HG03354 (cell line): Measurements from ENCODE around the gene HLA-DQB2.
"Not testable (repeated sequence)": the region's sequence is repeated elsewhere in the genome, so short reads cannot be mapped to it uniquely, and the experiment has no call there.

Source experiments
- ATAC-seq: cut with Tn5 transposase; IDR thresholded peaks from one replicate; pipeline ENCODE4 v1.9.1; 2021; ENCODE audit warnings: mild to moderate bottlenecking; ENCODE audit not compliant: unreplicated experiment, poor library complexity, severe bottlenecking

HLA-DQB2 gene

DNA sequence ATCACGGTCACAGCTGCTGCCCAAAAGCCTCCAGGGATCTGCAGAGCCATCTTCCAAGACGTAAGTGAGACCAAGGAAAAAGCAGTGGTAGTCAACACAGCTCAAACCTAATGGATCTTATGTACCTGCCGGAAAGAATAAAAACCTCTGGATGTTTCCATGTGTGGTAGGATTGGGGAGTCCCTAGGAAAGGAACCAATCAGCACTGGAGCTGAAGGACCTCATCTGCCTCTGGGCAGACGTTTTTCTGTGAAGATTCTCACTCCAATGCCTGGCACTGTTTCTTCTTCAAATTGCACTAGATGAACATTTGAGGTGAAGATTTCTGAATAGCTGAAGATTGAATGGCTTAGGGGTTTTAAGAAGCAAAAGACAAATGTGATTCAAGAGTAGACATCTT is at the start of gene HLA-DQB2:
TSS of gene HLA-DQB2 (minus strand) at position 112 of the 400 bp plus-strand sequence. CDS start at position 50, 62 bp downstream.
- ATAC-seq = no peak

GRCh38 chr6:32809171-32809570 is 45.8 kb upstream of the HLA-DQB2 start:
- no peak for ATAC-seq

- ATAC-seq = no peak
Measured at GRCh38 chr6:32807020-32807580, 43.8 kb upstream of the HLA-DQB2 start.

- not testable (repeated sequence) for ATAC-seq
Measured at GRCh38 chr6:32805404-32805803, 42.1 kb upstream of the HLA-DQB2 start.

- no peak for ATAC-seq
Measured at GRCh38 chr6:32803416-32803815, 40.1 kb upstream of the HLA-DQB2 start.

- no peak for ATAC-seq
Measured at GRCh38 chr6:32799740-32800139, 36.4 kb upstream of the HLA-DQB2 start.

- ATAC-seq = no peak
Measured at GRCh38 chr6:32799168-32799567, 35.8 kb upstream of the HLA-DQB2 start.

- ATAC-seq = no peak
Measured at GRCh38 chr6:32796848-32797776, 33.8 kb upstream of the HLA-DQB2 start.

DNA sequence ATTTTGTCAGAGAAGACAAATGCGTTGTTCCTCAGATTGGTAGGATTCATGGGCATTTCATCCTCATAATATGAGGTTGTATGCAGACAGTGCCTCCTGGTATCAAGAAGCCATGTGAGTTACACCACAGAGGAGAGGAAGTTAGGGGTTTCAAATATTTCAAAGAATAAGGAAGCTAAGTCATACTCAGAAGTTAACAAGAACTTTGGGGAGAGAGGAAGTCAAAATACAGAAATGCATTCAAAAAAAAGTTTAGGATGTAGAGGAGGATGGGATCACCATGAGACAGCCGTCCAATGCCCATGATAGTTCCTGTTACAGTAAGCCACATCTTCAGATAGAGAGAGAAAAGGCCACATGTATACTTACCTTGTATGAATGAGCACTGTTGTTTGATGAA is 31.2 kb upstream of the HLA-DQB2 start:
- no peak for ATAC-seq

- ATAC-seq = no peak
Measured at GRCh38 chr6:32792901-32793435, 29.6 kb upstream of the HLA-DQB2 start.

GRCh38 chr6:32790306-32790705 is 27.0 kb upstream of the HLA-DQB2 start:
- no peak for ATAC-seq

- no peak for ATAC-seq
Measured at GRCh38 chr6:32785781-32786533, 22.6 kb upstream of the HLA-DQB2 start.

- not testable (repeated sequence) for ATAC-seq
Measured at GRCh38 chr6:32782923-32783322, 19.6 kb upstream of the HLA-DQB2 start.

DNA sequence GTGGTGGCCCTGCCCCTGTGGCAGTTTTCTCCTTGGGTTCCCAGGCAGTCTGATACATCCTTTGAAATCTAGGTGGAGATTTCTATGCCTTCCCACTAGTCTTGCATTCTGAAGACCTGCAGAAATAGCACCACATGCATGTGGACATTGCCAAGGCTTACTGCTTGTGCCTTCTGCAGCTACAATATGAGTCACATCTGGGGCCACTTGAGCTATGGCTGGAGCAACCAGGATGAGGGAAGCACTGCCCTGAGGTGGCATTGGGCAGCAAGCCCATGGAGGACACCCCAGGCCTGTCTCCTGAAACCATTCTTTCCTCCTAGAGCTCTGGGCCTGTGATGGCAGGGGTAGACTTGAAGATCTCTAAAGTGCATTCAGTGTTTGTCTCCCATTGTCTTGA is 15.7 kb upstream of the HLA-DQB2 start:
- ATAC-seq = no peak

- ATAC-seq = no peak
Measured at GRCh38 chr6:32775071-32775470, 11.7 kb upstream of the HLA-DQB2 start.

- no peak for ATAC-seq
Measured at GRCh38 chr6:32774426-32774825, 11.1 kb upstream of the HLA-DQB2 start.

DNA sequence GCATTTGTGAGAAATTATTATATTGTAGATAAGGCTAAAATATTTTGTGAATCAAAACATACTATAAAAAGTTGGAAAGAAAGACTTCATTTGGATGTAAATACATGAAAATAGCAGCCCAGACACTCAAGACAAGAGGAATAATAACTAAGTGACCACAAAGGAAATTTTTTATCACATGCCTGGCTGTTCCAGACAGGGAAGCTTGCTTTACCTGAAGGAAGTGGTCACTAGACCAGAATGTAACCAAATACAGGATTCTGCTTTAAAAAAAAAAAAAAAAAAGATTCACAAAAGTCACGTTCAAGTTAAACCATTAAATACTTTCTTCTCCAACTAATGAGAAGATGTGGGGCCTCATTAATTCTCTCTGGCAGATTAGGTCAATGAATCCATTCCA is 9.3 kb upstream of the HLA-DQB2 start:
- no peak for ATAC-seq

- no peak for ATAC-seq
Measured at GRCh38 chr6:32764048-32764447, 716 bp upstream of the HLA-DQB2 start.

DNA sequence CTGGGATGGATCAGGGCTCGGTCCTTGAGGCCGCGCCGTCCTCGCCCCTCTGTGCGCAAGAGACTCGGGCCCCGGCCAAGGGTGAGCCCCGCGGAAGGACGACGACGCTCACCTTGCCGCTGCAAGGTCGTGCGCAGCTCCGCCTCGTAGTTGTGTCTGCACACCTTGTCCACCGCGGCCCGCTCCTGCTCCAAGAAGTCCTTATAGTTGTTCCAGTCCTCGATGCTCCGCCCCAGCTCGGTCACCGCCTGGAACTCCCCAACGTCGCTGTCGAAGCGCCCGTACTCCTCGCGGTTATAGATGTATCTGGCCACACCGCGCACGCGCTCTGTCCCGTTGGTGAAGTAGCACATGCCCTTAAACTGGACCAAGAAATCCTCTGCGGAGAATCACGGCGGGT is 1.8 kb downstream of the HLA-DQB2 start:
- ATAC-seq = no peak

DNA sequence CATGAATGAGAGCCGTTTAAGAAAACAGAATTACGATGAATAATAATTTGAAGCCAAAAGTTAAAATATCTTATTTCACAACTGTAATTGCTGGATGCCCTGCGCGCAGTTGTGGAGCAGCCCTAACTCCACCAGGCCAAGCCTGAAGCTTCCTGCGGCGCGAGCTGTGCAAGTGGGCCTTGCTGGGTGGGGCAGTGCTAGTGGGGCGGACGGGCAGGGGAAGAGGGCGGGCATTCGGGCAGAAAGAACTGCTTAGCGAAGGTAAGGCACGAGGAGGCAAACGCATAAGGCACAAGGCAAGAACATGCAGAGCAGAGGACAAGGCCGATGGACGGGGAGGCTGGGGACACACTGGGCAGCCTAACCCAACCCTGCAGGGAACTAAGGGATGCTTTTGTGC is 2.3 kb downstream of the HLA-DQB2 start:
- no peak for ATAC-seq
